GM18526 (cell line): Measurements from ENCODE around the gene DNAJC17.

Experiments used
- POLR2A ChIP-seq: IDR thresholded peaks from 3 replicates; pipeline ENCODE4 v1.6.1; 2011; ENCODE audit not compliant: insufficient read length; ENCODE audit errors: extremely low read depth

DNAJC17 gene

DNA sequence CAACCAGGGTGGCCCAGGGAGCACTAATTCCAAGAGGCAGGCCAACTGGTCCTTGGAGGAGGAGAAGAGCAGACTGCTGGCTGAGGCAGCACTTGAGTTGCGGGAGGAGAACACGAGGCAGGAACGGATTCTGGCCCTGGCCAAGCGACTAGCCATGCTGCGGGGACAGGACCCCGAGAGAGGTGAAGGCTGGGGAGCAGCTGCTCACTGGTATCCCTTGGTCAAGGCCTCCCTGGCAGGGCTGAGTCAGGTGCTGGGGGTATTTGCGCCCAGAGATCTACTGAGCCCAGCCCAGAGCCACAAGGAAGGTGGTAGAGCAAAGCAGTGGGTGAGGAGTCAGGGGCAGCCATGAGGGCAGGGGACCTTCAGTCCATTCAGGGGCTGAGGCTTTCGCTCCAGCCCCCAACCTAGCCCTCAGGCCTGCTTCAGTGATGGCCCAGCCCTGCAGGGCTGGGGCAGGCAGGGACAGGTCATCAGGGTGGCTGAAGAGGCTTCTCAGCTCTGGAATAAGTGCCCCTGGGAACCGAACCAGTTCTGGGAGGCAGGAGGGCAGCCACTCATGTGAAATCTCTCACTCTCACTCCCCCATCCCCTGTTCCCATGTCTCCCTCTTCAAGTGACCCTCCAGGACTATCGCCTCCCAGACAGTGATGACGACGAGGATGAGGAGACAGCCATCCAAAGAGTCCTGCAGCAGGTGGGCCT is 5.6 kb upstream of the DNAJC17 start:
- TF ChIP-seq POLR2A, result no peak

DNA sequence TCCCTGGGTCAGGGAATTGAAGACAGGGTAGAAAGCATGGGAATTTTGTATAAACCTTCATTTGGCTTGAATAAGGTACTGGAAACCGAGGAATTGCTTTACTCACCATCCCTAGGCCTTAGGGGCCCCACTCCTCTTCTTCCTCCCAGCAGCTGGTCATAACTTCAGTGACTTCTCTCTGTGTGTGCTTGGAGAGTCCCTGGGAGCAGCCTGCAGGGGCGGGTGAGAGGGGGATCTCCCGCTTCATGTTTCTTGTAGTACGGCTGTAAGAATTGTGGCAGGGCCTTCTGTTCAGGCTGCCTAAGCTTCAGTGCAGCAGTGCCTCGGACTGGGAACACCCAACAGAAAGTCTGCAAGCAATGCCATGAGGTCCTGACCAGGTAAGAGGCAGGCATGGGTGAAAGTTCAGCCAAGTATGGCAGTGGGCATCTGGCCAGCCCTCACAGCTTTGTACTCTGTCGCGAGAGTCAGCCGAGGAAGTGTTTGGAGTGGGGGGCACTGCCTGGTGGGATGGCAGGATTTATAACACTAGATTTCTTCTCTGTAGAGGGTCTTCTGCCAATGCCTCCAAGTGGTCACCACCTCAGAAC is 1.7 kb upstream of the DNAJC17 start:
- TF ChIP-seq POLR2A, result no peak

GRCh38 chr15:40807888-40808461 is 702 bp upstream of the DNAJC17 start:
- no peak for TF ChIP-seq POLR2A

DNA sequence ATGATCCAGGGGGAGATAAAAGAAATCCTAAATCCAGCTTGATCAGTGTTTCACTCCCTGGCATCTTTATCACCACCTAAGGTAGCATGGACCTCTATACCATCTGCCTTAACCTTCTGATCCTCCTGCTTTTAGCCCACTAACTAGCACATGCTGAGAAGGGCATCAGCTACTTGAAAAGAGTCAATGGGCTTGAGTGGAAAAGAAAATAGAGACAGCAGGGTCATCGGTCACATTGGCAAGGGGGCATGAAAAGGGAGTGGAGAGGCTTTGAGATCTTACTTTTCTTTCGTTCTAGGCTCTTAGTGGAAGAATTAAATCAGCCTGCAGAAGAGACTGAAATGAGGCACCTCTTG is 623 bp downstream of the DNAJC17 start:
- no peak for TF ChIP-seq POLR2A

DNA sequence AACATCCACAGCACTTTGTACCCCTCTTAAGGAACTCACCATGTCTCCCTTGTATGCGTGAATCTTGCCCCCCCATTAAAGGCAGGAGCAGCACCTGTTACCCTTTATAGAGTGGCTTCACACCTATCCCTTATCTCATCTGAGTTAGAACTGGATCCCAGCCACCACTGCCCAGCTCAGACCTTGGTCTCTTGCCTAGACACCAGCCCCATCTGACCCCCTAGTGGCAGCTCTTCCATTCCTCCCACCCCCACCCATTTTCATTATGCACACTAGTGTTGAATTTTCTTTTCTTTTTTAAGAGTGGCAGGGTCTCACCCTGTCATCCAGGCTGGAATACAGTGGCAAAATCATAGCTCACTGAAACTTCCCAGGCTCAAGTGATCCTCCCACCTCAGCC is 3.6 kb downstream of the DNAJC17 start:
- no peak for TF ChIP-seq POLR2A

GRCh38 chr15:40803076-40803475 is 4.2 kb downstream of the DNAJC17 start:
- no peak for TF ChIP-seq POLR2A

- no peak for TF ChIP-seq POLR2A
Measured at GRCh38 chr15:40799523-40799922, 7.8 kb downstream of the DNAJC17 start.

GRCh38 chr15:40796512-40796911 is 10.8 kb downstream of the DNAJC17 start:
- TF ChIP-seq POLR2A, result no peak

DNA sequence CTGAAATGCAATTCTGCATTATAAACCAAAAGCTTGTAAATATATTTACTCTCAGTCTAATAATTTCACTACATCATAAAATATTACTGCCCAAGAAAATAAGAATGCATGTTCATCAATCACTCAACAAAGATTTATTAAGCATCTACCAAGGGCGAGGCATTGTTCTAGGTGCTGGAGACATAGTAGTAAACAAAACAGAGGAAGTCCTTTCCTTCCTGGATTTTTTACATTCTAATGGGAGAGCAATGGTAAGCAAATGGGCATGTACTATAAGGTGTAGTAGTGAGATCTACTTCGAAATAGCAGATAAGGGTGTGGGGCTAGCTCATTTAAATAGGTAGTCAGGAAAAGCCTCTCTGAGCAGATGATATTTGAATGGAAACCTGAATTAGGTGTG is 11.2 kb downstream of the DNAJC17 start:
- TF ChIP-seq POLR2A, result no peak

DNA sequence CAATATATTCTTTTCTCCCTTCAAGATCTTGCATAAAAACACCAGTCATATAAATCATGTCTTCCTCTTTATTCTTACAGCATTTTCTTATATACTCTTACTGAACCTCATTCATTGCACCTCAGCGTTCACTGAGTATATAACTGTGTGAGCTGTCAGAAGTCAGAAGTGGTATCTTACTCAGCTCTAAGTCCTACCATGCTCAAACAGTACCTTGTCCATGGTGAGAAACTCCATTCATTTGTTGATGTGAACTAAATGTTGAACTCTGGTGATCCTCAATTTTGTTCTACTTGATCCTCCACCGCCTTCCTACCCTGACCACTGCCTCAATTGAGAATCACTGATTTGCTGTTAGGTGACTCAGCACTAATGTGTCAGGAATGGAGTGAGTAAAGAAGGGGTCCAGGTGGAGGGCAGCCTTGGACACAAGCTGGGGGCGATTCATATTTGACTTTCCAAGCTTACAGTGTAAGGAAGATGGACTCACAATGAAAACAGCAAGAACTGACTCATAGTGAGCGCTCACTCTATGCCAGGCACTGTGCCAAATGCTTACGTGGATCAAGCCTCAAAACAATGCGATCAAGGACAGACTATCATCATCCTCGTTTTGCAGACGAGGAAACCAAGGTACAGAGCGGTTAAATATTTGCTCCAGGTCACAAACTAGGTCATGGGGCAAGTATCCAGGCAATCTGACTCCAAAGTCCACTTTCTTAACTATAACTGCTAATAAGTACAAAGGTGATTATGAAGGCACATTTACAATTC is 13.9 kb downstream of the DNAJC17 start:
- no peak for TF ChIP-seq POLR2A

- no peak for TF ChIP-seq POLR2A
Measured at GRCh38 chr15:40792394-40792793, 14.9 kb downstream of the DNAJC17 start.

DNA sequence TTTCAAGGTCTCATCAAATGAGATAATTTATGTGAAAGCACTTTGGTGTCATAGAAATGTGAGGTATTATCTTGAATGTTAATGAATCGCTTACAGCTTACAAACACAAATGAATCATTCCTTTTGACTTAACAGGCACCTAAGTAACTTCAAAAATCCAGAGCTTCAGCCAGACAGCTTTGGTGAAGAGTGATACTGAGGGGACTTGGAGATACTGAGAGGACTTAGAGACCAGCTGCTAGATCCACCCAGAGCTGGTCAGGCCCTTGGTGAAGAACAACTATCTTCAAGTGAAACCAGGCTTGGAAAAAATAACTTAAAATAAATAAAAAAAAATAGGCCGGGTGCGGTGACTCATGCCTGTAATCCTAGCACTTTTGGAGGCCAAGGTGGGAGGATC is 16.6 kb downstream of the DNAJC17 start:
- TF ChIP-seq POLR2A, result no peak

- no peak for TF ChIP-seq POLR2A
Measured at GRCh38 chr15:40789999-40790398, 17.3 kb downstream of the DNAJC17 start.

DNA sequence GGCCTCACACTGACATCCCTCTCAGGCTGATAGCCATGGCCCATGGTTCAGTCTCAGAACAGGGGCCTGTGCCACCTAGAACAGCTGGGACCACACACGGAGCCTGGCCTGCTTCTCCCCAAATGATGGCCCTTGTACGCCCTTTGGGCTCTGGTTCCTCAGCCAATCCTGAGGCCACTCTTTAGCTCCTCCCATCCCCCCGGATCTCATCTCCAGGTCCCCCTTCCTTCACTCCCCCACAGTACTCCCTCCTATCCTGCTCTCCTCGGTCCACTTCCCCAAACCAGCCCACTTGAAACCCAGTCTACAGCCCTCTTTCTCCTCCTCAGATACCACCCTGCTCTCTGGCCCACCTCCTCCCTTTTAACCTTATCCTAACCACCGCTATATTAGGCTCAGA is 18.2 kb downstream of the DNAJC17 start:
- no peak for TF ChIP-seq POLR2A

DNA sequence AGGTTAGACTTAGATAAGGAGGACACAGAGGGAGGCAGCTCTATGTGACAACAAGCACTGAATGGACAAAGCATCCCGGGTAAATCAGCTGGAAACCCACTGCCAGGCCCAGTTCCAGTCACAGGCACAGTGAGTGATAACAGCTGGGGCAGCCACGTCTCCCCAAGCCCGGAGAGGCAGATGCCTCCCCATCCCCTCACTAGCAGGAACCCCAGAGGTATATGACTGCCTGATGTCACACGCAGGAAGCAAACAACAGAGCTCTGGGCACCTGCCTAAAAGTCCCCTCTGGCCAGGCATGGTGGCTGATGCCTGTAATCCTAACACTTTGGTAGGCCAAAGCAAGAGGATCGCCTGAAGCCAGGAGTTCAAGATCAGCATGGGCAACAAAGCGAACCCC is 19.3 kb downstream of the DNAJC17 start:
- TF ChIP-seq POLR2A, result no peak

- TF ChIP-seq POLR2A, result no peak
Measured at GRCh38 chr15:40787344-40787841, 19.9 kb downstream of the DNAJC17 start.
